GM10266 (cell line): ENCODE measurements around the gene SLC25A4.
"Not testable (repeated sequence)": the region's sequence is repeated elsewhere in the genome, so short reads cannot be mapped to it uniquely, and the experiment has no call there.

Source experiments
- DNase-seq: peaks from one replicate; pipeline ENCODE4 v3.0.0; 2012; ENCODE audit errors: extremely low spot score
- TF ChIP-seq, protein P1 (sequence below): IDR thresholded peaks from 2 replicates; pipeline ENCODE4 v1.5.1; 2012; ENCODE audit warnings: mild to moderate bottlenecking, low read depth; ENCODE audit not compliant: control insufficient read depth, insufficient read depth; ENCODE audit errors: missing control alignments

SLC25A4 gene

DNA sequence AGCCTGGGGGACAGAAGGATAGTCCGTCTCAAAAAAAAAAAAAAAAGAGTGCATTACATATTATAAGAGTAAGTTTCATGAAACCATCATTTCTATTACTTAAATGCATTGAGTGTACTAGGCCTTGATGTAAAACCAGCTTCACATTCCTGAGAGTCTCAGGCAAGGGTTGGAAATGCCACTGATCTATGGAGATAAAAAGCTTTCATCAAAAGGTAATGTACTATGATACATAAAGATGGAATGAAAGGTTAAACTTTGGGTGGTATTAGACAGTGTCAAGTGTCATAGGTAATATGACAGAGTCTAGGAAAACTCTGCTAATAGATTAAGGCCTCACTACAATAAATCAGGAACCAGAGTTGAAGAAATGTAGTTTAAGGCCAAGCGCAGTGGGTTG, 53.4 kb downstream of the SLC25A4 start:
- TF ChIP-seq, protein P1, sequence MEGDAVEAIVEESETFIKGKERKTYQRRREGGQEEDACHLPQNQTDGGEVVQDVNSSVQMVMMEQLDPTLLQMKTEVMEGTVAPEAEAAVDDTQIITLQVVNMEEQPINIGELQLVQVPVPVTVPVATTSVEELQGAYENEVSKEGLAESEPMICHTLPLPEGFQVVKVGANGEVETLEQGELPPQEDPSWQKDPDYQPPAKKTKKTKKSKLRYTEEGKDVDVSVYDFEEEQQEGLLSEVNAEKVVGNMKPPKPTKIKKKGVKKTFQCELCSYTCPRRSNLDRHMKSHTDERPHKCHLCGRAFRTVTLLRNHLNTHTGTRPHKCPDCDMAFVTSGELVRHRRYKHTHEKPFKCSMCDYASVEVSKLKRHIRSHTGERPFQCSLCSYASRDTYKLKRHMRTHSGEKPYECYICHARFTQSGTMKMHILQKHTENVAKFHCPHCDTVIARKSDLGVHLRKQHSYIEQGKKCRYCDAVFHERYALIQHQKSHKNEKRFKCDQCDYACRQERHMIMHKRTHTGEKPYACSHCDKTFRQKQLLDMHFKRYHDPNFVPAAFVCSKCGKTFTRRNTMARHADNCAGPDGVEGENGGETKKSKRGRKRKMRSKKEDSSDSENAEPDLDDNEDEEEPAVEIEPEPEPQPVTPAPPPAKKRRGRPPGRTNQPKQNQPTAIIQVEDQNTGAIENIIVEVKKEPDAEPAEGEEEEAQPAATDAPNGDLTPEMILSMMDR, result no peak
- no peak for DNase-seq

DNA sequence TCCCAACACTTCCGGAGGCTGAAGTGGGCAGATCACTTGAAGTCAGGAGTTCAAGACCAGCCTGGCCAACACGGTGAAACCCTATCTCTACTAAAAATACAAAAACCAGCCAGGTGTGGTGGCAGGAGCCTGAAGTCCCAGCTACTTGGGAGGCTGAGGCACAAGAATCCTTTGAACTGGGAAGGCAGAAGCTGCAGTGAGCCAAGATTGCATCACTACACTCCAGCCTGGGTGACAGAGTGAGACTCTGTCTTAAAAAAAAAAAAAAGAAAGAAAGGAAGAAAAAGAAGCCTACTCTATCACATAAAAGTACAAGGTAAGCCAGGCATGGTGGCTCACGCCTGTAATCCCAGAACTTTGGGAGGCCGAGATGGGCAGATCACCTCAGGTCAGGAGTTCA, 55.1 kb downstream of the SLC25A4 start:
- not testable (repeated sequence) for DNase-seq
